Naive B cell (primary cell): ENCODE results near the gene TRIP12. TPM values are rescaled to one million over a fixed set of nuclear protein-coding genes. Genes with fewer than 3 reads are reported as not detected.
"Not testable (repeated sequence)": the region's sequence is repeated elsewhere in the genome, so short reads cannot be mapped to it uniquely, and the experiment has no call there.

Experiments
- ATAC-seq, 2 donors: fragments of 150-1000 bp; cut with Tn5 transposase; 2 replicates each; pipeline ENCODE4 v1.10.0; 2021; ENCODE audit warnings: low read depth in 2 of 2, mild to moderate bottlenecking in 2 of 2, moderate library complexity in 2 of 2
- DNase-seq: peaks from one replicate; pipeline ENCODE4 v3.0.0; 2022
- H3K27ac Mint-ChIP-seq, 6 donors: one replicate each; pipeline ENCODE4 v1.8.0; 2020 to 2022; ENCODE audit warnings: mild to moderate bottlenecking in 6 of 6, mixed read lengths in 6 of 6, moderate library complexity in 5 of 6, inconsistent platforms in 2 of 6
- H3K27me3 Mint-ChIP-seq, 3 donors: one replicate each; pipeline ENCODE4 v1.8.0; 2021 to 2022; ENCODE audit warnings: mixed read lengths in 3 of 3, mild to moderate bottlenecking in 1 of 3
- H3K36me3 Mint-ChIP-seq, 2 donors: one replicate each; pipeline ENCODE4 v1.8.0; 2020 to 2022; ENCODE audit warnings: mixed read lengths in 2 of 2, inconsistent platforms in 1 of 2, mild to moderate bottlenecking in 1 of 2
- H3K4me1 Mint-ChIP-seq, 3 donors: one replicate each; pipeline ENCODE4 v1.8.0; 2020 to 2022; ENCODE audit warnings: mixed read lengths in 3 of 3, inconsistent platforms in 1 of 3, mild to moderate bottlenecking in 1 of 3, moderate library complexity in 1 of 3
- H3K4me3 Mint-ChIP-seq, 8 donors: one replicate each; pipeline ENCODE4 v1.8.0; 2020 to 2022; ENCODE audit warnings: mild to moderate bottlenecking in 8 of 8, mixed read lengths in 8 of 8, moderate library complexity in 8 of 8, inconsistent platforms in 2 of 8
- H3K9me3 Mint-ChIP-seq, 7 donors: one replicate each; pipeline ENCODE4 v1.8.0; 2020 to 2022; ENCODE audit warnings: mixed read lengths in 7 of 7, mild to moderate bottlenecking in 5 of 7, inconsistent platforms in 2 of 7, moderate library complexity in 1 of 7
- polyA plus RNA-seq, 6 donors: library from polyadenylated mRNA; unstranded; fragments of 300-500 nt; fragmentation: Illumina TruSeq; gene quantifications; one replicate each; pipeline ENCODE4 v1.2.3, GENCODE V29; 2021; ENCODE audit warnings: low read depth in 6 of 6

The TRIP12 gene
- polyA plus RNA-seq = 10 to 100 TPM; 20.0 to 64.5 (median 46.1) TPM

DNA sequence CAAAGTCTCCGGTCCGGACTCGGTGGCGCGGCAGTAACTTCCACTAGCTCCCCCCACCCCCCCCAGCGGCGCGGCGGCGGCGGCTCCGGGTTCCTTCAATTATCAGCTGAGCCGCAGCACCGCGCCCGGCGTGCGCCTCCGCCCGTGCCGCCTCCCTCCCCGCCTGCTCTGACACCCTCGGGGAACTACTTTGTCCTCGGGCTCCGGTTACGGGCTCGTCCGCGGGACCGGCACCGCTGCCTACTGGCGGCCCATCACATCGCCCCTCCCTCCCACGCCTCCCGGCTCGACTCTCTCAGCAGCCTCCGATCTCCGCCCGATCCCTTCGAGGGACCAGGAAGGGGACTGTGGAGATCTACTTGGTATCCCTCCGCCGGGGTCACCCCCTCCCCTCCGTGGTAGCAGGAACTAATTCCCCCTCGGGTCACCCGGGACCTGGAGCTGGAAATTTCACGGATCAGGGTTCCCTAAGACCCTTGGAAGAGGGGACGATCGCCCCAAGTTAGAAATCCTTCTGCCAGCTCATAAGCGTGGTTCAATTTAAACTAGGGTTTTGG is at the start of gene TRIP12:
Gene TRIP12 (minus strand): TSS at position 118 of the 557 bp plus-strand sequence. CDS start 41,930 bp downstream, outside the sequence.
- peak within 1 kb of the TSS; percentile 95 to 100 (median 100) for H3K4me3 Mint-ChIP-seq
- H3K9me3 Mint-ChIP-seq = peaks cover 0 to 5% (median 0%) of the 10 kb centered on the region in 7 donors
- DNase-seq = peak; percentile 96
- ATAC-seq = peak; percentile 73 to 76
- H3K27me3 Mint-ChIP-seq = no peaks in the 10 kb centered on the region
- peak within 1 kb of the TSS; percentile 97 to 100 (median 100) for H3K27ac Mint-ChIP-seq
- H3K4me1 Mint-ChIP-seq = peaks cover 29 to 44% (median 39%) of the 10 kb centered on the region in 3 donors
- peaks cover 0 to 21% of the 10 kb centered on the region in 2 donors for H3K36me3 Mint-ChIP-seq

DNA sequence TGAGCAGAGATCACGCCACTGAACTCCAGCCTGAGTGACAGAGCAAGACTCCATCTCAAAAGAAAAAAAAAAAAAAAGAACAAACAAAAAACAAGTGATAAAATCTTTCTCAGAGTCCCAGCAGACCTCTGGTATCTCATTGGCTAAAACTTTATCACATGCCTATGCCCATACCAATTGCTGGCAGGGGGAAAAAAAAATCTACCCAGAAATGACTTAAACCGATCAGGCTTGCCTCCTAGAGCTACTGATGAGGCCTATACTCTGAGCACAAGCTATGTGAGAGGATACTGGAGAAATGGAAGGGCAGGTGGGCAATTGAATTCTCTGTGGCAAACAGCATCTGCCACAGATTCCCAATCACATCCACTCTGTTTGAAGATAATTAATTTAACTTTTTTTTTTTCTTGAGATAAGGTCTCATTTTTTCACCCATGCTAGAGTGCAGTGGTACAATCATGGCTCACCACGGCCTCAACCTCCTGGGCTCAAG is 49.5 kb upstream of the TRIP12 start:
- Mint-ChIP-seq H3K4me1 (no peaks in the 10 kb centered on the region), H3K9me3 (peaks cover 0 to 2% (median 0%) of the 10 kb centered on the region in 7 donors), H3K36me3 (no peaks in the 10 kb centered on the region), H3K4me3 (no peak overlapping the region), H3K27ac (no peak overlapping the region), H3K27me3 (no peaks in the 10 kb centered on the region)
- ATAC-seq (no peak), DNase-seq (no peak)

DNA sequence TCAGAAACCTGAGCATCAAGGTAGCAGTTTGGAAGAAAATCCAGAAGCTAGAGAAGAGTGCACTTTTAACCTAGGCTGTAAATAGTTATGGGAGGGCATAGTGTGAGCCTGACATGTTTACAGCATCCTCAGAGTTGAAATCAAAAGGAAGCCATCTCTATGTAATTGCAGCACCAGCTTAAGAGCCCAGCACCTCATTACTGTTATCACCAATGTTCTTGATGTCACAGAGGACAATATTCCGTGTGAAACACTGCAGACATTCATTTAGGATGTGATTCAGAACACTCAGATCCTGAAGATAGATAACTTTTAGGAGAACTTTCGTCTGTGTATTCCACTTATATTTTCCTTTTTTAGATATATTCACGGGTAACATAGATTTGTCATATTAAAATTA is 48.6 kb upstream of the TRIP12 start:
- peaks cover 0 to 2% (median 0%) of the 10 kb centered on the region in 7 donors for H3K9me3 Mint-ChIP-seq
- H3K4me3 Mint-ChIP-seq = no peak overlapping the region
- no peaks in the 10 kb centered on the region for H3K27me3 Mint-ChIP-seq
- no peak overlapping the region for H3K27ac Mint-ChIP-seq
- ATAC-seq = no peak
- no peaks in the 10 kb centered on the region for H3K36me3 Mint-ChIP-seq
- H3K4me1 Mint-ChIP-seq = no peaks in the 10 kb centered on the region
- DNase-seq = no peak

DNA sequence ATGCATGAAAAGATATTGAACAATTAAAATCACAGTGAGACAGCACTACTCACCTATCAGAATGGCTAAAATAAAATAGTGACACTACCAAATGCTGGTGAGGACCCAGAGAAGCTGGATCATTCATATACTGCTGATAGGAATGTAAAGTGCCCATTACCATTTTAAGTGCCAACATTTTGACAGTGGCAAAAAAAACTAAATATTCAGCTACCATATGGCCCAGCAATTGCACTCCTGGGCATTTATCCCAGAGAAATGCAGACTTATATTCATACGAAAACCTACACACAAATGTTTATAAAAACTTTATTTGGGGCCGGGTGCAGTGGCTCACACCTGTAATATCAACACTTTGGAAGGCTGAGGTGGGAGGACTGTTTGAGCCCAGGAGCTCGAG is 48.1 kb upstream of the TRIP12 start:
- peaks cover 0 to 2% (median 0%) of the 10 kb centered on the region in 7 donors for H3K9me3 Mint-ChIP-seq
- H3K27me3 Mint-ChIP-seq = no peaks in the 10 kb centered on the region
- no peak overlapping the region for H3K27ac Mint-ChIP-seq
- no peaks in the 10 kb centered on the region for H3K4me1 Mint-ChIP-seq
- no peaks in the 10 kb centered on the region for H3K36me3 Mint-ChIP-seq
- ATAC-seq = no peak
- DNase-seq = no peak
- H3K4me3 Mint-ChIP-seq = no peak overlapping the region

DNA sequence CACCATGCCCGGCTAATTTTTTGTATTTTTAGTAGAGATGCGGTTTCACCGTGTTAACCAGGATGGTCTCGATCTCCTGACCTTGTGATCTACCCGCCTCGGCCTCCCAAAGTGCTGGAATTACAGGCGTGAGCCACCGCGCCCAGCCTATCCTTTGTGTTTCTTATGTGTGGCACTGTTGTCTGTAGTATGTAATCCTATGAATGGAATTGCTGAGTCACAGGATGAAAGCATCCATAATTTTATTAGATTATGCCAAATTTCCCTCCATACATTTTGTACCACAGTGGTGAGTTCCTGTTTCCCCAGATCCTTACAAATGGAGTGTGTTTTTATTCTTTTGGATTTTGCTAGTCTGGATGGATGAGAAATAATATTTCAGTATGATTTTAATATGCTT is 41.8 kb upstream of the TRIP12 start:
- not testable (repeated sequence) for H3K4me3 Mint-ChIP-seq, H3K9me3 Mint-ChIP-seq, H3K27ac Mint-ChIP-seq, ATAC-seq, H3K36me3 Mint-ChIP-seq, DNase-seq, H3K27me3 Mint-ChIP-seq, H3K4me1 Mint-ChIP-seq

DNA sequence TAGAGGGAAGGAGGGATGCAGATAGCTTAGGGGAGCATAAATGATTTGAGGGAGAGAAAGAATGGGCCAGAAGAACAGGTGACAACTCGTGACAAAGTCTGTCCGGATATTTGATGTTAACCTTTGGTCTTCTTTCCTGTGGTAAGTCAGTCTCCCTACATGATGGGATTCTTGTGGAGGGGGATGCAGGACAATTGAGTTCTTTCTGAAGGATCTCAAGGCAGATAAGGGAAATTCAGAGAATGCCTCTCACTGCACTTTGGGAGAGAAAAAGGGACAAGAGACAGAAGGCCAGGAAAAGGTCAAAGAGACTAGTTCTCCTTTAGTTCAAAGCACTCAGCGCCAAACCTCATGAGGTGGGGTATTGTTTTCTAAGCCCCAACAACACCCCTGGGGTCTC is 34.7 kb upstream of the TRIP12 start:
- H3K9me3 Mint-ChIP-seq = no peaks in the 10 kb centered on the region
- no peak overlapping the region for H3K4me3 Mint-ChIP-seq
- no peak overlapping the region for H3K27ac Mint-ChIP-seq
- no peak for DNase-seq
- no peaks in the 10 kb centered on the region for H3K27me3 Mint-ChIP-seq
- H3K4me1 Mint-ChIP-seq = no peaks in the 10 kb centered on the region
- no peak for ATAC-seq
- H3K36me3 Mint-ChIP-seq = no peaks in the 10 kb centered on the region

DNA sequence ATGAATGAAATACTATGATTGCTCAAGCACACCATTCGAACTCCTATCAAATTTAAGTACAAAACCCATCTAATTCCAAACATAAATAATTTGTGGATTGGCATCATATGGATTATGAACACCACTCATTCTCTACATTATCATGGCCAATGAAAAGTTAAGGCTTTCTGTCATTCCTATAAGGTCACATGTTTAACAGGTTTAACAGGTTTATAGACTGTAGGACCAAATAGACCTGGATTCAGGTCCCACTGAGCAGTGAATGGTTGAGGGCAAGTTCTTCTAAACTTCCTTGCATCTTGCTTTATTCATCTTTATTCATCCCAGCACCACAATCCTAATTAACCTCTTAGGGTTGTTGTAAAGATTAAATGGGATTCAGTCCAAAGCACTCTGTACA is 33.9 kb upstream of the TRIP12 start:
- Mint-ChIP-seq H3K4me1 (no peaks in the 10 kb centered on the region), H3K36me3 (no peaks in the 10 kb centered on the region), H3K27me3 (no peaks in the 10 kb centered on the region), H3K9me3 (no peaks in the 10 kb centered on the region), H3K27ac (no peak overlapping the region), H3K4me3 (no peak overlapping the region)
- ATAC-seq (no peak), DNase-seq (no peak)

DNA sequence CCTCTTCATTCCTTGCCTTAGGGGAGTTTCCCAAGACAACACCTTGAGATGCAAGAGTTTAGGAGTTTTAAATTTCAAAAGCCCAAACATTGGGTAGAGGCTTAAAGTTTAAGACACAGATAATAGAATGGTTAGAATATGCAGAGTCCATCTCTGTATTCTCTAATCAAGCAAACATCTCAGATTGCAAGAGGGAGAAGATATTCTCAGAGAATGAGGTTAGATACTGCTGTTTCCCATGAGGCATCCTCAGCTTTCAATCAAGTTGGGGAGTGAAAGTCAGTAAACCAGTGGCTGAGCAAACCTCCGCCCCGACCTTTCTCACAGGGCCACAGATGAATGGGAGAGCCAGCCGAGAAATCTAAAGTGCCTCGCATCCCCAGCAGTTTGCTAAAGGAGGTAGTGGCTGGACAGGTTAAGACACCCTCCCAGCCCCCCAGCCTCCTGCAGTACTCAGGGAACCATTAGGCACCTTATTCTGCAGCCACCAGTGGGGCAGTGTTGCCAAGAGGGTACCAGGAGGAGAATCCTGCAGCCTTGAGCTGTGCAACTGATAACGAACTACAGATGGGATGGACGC is 30.5 kb upstream of the TRIP12 start:
- no peak for DNase-seq
- H3K9me3 Mint-ChIP-seq = no peaks in the 10 kb centered on the region
- no peak overlapping the region for H3K4me3 Mint-ChIP-seq
- ATAC-seq = no peak
- H3K27me3 Mint-ChIP-seq = no peaks in the 10 kb centered on the region
- H3K27ac Mint-ChIP-seq = no peak overlapping the region
- no peaks in the 10 kb centered on the region for H3K4me1 Mint-ChIP-seq
- H3K36me3 Mint-ChIP-seq = no peaks in the 10 kb centered on the region

DNA sequence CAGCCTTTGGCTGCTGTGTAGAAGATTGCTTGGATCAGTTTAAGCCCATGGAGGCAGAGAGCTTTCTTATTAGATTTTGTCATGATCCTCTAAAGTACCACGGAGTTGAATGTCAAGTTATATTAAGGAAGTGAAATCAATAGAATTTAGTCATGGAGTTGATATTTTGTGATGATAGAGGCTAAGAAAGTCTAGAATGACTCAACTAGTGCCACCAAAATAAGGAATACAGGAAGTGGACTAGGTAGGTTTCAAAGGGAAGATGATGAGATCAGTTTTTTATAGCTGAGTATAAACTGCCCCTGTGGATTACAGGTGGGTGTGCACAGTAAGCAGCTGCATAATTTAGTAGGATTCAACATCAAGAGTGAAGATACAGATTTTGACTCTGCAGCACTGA is 25.7 kb upstream of the TRIP12 start:
- Mint-ChIP-seq H3K27me3 (no peaks in the 10 kb centered on the region), H3K9me3 (no peaks in the 10 kb centered on the region), H3K27ac (no peak overlapping the region), H3K4me1 (peaks cover 1 to 6% (median 6%) of the 10 kb centered on the region in 3 donors), H3K4me3 (no peak overlapping the region), H3K36me3 (no peaks in the 10 kb centered on the region)
- DNase-seq = no peak
- ATAC-seq = no peak

DNA sequence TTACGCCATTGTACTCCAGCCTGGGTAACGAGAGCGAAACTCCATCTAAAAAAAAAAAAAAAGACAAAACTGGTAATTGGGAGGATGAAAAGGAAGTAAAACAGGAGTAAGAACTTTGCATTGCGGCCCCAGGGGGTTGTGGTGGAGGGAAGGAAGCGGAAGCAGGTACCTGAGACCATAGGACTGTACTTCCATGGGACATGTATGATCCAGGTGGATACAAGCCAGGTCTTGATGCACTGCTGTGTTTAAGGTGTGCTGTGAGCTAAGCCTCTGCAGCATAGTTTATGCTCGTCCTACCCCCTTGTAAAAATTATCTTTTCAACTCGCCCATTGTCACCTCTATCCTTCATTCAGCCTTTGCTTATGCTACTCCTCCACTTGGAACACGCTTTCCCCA is 24.2 kb upstream of the TRIP12 start:
- no peaks in the 10 kb centered on the region for H3K36me3 Mint-ChIP-seq
- DNase-seq = no peak
- no peak for ATAC-seq
- H3K27ac Mint-ChIP-seq = no peak overlapping the region
- H3K4me1 Mint-ChIP-seq = peaks cover 1 to 6% (median 6%) of the 10 kb centered on the region in 3 donors
- no peak overlapping the region for H3K4me3 Mint-ChIP-seq
- no peaks in the 10 kb centered on the region for H3K9me3 Mint-ChIP-seq
- no peaks in the 10 kb centered on the region for H3K27me3 Mint-ChIP-seq

DNA sequence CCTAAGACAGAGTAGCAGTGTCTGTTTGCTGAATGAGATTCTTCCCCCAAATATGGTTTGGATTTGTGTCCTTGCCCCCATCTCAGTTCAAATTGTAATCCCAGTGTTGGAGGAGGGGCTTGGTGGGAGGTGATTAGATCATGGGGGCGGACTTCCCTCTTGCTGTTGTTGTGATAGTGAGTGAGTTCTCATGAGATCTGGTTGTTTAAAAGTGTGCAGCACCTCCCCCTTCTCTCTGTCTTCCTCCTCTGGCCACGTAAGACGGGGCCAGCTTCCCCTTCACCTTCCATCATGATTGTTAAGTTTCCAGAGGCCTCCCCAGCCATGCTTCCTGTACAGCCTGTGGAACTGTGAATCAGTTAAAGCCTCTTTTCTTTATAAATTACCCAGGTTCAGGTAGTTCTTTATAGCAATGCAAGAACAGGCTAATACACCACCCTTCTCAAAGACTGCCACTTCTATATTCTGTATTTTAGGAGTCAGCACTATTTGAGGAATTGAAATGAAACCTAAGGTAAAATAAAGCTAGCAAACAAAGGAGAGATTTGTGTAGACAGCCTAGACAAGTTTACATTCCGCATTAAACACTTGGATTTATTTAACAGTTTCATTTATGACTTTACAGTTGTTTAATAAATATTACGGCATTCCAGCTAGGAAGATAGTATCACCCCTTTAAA is 22.1 kb upstream of the TRIP12 start:
- H3K27me3 Mint-ChIP-seq = no peaks in the 10 kb centered on the region
- peaks cover 0 to 5% of the 10 kb centered on the region in 2 donors for H3K36me3 Mint-ChIP-seq
- ATAC-seq (no peak), DNase-seq (no peak)
- H3K27ac Mint-ChIP-seq = peak overlapping the region in 2 of 6 donors; percentile 18 to 40
- no peaks in the 10 kb centered on the region for H3K9me3 Mint-ChIP-seq
- no peak overlapping the region for H3K4me3 Mint-ChIP-seq
- peaks cover 1 to 6% (median 6%) of the 10 kb centered on the region in 3 donors for H3K4me1 Mint-ChIP-seq

DNA sequence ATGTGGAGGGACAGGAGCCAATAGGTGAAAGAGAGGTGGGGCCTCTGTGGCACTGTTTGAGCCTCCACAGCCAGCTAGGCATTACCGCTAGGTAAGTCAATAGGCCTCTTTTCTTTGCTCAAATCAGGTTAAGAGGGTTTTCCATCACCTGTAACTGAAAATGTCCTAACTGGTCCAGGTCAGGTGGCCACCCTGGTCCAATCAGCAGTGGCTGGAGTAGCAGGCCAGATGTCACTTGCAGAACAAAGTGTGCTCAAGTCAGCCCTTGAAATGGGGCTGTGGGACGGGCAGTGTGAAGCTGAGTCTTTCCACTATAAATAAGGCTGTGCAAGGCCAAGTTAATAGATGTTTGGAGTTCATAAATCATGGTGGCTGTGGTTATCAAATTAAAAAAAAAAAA is 21.4 kb upstream of the TRIP12 start:
- DNase-seq (no peak), ATAC-seq (no peak)
- peaks cover 0 to 5% of the 10 kb centered on the region in 2 donors for H3K36me3 Mint-ChIP-seq
- H3K27me3 Mint-ChIP-seq = no peaks in the 10 kb centered on the region
- H3K27ac Mint-ChIP-seq = peak overlapping the region in 1 of 6 donors; percentile 70
- no peak overlapping the region for H3K4me3 Mint-ChIP-seq
- H3K9me3 Mint-ChIP-seq = no peaks in the 10 kb centered on the region
- H3K4me1 Mint-ChIP-seq = peaks cover 1 to 6% (median 6%) of the 10 kb centered on the region in 3 donors

DNA sequence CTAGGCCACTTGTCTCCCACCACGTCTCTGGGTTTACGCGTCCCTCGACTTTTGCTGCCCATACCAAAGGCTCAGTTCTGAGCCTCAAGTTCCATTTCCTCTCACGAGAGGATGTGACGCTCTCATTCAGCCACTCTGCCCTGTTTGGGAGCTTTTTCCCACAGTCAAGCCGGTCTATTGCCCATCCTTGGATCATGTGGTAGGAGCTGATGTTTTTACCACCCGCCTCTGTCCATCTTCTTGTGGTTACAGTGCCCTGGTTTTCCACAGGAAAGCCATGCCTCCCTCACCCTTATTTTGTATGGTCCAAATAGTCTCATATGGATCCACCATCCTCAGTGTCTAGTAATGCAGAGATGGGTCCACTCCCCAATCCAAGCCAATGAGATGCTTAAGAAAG is 20.9 kb upstream of the TRIP12 start:
- ATAC-seq (no peak), DNase-seq (no peak)
- Mint-ChIP-seq H3K27me3 (no peaks in the 10 kb centered on the region), H3K36me3 (peaks cover 0 to 5% of the 10 kb centered on the region in 2 donors), H3K27ac (no peak overlapping the region), H3K4me3 (no peak overlapping the region), H3K4me1 (peaks cover 1 to 6% (median 6%) of the 10 kb centered on the region in 3 donors), H3K9me3 (no peaks in the 10 kb centered on the region)

DNA sequence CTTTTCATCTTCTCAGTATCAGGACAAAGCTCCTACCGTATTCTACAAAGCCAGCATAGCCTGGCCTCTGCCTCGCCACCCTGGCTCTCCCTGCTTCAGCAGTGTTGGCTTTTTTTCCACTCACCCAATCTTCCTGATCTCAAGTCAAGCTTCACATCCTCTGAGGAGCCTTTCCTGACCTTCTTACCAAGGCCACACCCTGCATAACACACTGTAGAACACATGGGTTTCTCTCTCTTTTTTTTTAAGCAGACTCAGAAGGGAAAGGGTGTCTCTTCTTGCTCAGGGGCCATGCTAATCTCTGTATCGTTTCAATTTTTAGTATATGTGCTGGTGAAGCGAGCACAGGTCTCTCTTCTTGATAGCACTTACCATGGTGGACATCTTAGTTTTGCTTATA is 15.7 kb upstream of the TRIP12 start:
- Mint-ChIP-seq H3K36me3 (peaks cover 0 to 5% of the 10 kb centered on the region in 2 donors), H3K27me3 (no peaks in the 10 kb centered on the region), H3K27ac (peak overlapping the region in 1 of 6 donors; percentile 2), H3K9me3 (peaks cover 0 to 2% (median 0%) of the 10 kb centered on the region in 7 donors), H3K4me1 (no peaks in the 10 kb centered on the region), H3K4me3 (no peak overlapping the region)
- ATAC-seq (no peak), DNase-seq (no peak)
